ENCODE data around the gene KCNIP3.
"Not testable (repeated sequence)": the region's sequence is repeated elsewhere in the genome, so short reads cannot be mapped to it uniquely, and the experiment has no call there.

KCNIP3 gene

GRCh38 chr2:95296880-95297487 lies at the start of gene KCNIP3:
KCNIP3 (plus strand) TSS chr2:95297347; CDS start chr2:95297439, 92 bp downstream.
- DNase-seq = no peak

DNA sequence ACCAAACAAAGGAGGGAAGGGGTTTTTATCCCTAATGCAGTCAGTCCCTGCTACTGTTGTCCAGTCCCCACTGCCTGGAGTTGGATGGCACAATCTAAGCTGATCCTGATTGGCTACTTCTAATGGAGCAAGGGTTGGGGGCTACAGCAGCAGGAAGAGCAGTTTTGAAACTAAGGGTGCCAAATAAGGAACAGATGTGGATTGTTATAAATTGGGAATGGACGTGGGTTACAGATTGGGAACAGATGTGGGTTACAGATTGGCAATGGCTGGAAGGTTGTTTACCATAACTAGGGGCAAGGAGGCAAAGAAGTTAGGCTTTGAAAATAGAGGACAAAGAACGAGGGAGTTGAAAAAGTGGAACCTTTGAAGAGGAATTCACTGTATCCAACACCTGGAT lies 38.9 kb upstream of the KCNIP3 start:
- no peak for DNase-seq

DNA sequence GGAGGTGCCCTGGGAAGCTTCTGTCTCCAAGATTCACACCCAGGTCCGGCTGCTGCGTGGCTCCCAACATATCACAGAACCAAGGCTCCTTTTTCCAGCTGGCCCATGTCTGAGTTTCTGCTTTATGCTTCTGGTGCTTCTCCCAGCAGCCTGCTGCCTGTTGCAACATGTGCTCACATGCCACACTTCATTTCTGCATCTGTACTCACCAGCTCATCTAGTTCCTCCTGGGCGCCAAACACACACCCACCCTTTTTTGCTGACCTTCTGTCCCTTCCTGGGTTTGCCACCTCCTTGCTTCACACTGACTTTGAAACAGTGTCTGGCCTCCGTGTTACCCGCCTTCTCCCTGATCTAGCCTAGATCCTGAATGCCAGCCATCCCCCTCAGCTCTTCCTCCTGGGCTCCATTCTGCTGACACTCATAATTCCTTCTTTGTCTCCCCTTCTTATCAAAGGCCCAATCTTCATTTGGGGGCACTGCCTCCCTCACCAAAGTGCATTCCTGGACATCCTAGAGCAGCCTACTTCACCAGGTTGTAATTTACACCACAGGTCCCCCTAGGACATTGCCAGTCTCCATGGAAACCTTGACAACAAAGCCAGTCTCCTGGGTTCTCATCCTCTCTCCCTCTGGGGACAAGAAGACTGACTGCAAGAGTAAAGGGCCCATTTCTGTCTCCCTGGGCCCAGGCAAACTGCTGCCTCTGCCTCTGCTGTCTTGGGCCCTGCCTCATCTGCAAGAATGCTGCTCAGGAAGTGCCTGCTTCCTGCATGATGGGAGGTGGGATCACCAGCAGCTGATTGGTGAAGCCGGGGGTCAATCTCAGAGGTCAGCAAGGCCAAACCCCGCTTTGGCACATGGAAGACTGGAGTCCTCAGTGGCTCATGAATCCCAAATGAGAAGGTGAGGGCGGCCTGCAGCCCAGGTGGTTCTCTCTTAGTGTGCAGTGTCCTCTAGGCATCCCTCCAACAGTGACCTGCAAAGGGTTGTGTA lies 36.8 kb upstream of the KCNIP3 start:
- no peak for DNase-seq

GRCh38 chr2:95261602-95262001 lies 35.5 kb upstream of the KCNIP3 start:
- no peak for DNase-seq

DNA sequence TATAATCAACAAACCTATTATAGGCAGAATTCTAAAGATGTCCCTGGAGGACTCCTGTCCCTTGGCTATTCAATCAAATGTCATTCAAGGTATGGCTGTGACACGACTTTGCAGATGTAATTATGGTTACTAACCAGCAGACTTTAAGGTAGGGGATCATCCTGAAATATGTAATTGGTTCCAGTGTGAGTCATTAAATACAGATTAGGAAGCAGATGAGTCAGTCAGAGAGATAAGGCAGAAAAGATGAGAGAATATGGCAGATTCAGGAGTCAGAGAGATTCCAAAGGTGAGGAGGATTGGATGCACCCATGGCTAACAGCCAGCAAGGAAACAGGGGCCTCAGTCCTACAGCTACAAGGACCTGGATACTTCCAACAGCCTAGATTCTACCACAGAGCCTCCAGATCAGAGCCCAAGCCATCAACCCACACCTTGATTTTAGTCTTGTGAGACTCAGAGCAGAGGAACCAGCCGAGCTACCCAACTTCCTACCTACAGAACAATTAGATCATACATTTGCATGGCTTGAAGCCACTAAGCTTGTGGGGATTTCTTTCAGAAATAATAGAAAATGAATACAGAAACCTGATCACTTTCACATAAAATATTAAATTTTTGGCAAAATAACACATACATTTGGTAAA lies 34.1 kb upstream of the KCNIP3 start:
- no peak for DNase-seq

DNA sequence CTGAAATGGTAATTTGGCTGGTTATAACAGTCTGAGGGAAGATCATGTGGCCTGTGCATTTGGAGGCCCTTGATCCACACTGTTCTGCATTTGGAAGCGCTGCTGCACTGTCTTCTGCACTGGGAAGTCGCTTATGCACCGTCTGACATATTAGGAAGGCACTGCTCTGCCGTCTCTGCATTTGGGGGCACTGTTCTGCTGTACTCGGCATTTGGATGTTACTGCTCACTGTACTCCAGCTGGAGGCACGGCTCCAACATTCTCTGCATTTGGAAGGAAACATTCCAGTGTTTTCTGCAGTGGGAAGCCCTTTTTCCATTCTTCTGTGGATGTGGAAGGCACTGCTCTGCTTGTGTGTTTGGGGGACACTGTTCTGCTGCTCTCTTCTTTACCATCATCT lies 32.5 kb upstream of the KCNIP3 start:
- no peak for DNase-seq

DNA sequence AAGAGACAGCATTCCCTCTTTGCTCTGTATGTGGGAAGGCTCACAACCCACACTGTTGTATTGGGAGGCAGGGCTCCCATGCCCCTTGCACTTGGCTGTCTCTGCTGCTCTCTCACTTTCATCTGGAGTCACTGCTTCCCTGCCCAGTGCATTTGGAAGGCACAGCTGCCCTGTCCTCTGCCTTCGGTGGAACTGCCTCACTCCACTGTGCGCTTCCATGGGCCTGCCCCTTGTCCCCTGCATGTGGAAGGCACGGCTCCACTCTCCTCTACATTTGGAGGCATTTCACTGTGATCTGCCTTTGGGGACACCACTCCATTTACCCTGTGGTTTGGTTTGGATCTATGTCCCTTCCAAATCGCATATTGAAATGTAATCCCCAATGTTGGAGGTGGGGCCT lies 32.0 kb upstream of the KCNIP3 start:
- DNase-seq = no peak

GRCh38 chr2:95266781-95267430 lies 30.2 kb upstream of the KCNIP3 start:
- DNase-seq = no peak

- DNase-seq = no peak
These were observed 29.5 kb upstream of the KCNIP3 start for GRCh38 chr2:95267458-95268210.

DNA sequence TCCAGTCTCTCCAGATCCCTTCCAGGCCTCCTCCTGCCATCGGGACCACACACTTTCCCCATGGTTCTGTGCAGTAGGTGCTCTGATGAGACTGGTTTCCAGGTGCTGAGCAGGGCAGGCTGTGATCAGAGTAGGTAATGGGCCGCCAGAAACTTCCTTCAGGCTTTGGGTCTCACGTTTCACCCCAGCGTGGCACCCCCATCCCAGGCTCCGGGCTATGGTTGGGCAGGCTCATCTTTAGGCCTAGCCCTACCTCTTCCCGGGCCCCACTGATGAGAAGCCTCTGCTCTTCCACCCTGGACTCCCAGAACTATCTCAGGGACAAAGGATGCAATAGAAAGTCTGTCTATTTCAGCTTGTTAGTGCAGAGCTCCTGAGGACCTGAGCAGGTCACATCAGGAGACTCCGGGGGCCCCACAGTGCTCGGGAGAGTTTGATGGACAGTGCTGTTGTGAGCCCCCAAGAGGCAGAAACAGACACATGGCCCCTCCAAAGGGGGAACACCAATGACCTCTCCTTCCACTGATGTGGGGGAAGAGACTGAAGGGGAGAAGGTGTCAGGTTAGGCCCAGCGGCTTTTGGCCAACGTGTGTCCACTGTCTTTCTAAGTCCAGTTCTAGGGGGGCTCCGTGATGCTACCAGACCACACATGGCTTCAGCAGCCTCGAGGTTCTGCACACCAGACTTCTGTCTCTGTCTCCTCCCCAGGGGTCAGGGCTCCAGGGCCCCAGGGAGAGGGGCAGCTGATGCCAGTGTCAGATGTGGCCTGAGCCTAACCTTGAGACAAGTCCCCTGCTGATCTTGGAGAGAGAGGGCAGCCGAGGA lies 28.7 kb upstream of the KCNIP3 start:
- no peak for DNase-seq

GRCh38 chr2:95269036-95269680 lies 28.0 kb upstream of the KCNIP3 start:
- no peak for DNase-seq

DNA sequence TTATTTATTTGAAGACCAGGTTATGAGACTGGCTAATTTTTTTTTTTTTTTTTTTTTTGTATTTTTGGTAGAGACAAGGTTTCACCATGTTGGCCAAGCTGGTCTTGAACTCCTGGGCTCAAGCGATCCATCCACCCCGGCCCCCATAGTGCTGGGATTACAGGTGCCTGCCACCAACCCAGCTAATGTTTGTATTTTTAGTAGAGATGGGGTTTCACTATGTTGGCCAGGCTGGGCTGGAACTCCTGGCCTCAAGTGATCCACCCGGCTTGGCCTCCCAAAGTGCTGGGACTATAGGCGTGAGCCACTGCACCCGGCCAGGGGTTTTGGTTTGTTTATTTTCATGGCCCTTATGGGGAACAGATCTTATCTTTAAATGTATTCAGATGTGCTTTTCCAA lies 27.4 kb upstream of the KCNIP3 start:
- DNase-seq = not testable (repeated sequence)

DNA sequence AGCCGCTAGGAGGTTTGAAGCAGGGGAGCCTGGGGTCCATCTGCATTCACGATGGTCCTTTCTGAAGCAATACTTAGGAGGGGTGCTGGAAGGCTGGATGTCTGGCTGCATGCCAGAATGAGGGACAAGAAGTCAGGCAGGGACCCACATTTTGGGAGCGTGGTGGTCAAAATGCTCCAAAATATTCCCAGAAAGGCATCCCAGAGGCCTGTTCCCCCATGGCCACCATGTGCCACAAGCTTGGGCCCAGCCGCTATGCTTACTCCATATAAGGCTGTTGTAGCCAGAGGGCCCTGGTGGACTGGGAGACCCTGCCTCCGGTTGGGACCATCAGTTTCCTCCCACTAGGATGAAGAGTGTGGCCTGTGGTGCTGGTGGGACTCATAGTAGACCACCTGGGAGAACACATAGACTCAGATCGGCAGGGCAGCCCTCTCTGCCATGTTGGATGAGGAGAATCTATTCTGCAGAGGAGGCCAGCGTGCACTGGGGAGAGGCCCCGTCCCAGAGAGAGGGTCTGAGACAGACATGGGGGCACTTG lies 26.5 kb upstream of the KCNIP3 start:
- no peak for DNase-seq

- no peak for DNase-seq
These were observed 25.7 kb upstream of the KCNIP3 start for GRCh38 chr2:95271381-95271971.

GRCh38 chr2:95272299-95272751 lies 24.8 kb upstream of the KCNIP3 start:
- DNase-seq = no peak

- no peak for DNase-seq
These were observed 24.4 kb upstream of the KCNIP3 start for GRCh38 chr2:95272781-95273180.

DNA sequence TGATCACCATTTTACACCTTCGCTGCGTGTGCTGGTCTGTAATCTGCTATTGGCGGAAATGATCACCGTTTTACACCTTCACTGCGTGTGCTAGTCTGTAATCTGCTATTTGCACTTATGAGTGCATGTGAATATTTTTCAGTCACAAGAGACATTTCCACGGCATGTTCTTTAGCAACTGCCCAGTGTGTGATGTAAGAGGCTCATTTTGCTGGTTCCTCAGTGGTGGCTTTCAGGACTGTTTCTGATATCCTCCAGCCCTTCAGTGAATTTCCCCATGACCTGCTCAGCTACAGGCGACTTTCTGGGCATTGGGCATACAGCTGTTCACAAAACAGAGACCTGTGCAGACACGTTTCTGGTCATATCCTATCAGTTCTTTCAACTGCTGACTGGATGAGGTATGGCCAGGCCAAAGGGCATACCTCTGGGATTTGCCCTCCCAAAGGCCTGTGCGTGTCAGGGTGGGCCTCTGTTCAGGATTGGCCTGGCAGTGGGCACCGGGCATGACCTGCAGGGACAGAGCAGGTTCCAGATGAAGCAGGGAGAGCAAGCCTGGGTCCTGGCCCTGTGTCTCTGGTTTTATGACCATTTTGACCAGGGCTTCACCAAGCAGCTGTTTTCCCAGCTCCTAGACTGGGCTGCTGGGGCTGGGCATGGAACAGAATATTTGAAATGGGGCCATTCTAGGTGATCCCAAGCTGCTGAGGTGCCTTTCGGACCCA lies 23.4 kb upstream of the KCNIP3 start:
- no peak for DNase-seq

DNA sequence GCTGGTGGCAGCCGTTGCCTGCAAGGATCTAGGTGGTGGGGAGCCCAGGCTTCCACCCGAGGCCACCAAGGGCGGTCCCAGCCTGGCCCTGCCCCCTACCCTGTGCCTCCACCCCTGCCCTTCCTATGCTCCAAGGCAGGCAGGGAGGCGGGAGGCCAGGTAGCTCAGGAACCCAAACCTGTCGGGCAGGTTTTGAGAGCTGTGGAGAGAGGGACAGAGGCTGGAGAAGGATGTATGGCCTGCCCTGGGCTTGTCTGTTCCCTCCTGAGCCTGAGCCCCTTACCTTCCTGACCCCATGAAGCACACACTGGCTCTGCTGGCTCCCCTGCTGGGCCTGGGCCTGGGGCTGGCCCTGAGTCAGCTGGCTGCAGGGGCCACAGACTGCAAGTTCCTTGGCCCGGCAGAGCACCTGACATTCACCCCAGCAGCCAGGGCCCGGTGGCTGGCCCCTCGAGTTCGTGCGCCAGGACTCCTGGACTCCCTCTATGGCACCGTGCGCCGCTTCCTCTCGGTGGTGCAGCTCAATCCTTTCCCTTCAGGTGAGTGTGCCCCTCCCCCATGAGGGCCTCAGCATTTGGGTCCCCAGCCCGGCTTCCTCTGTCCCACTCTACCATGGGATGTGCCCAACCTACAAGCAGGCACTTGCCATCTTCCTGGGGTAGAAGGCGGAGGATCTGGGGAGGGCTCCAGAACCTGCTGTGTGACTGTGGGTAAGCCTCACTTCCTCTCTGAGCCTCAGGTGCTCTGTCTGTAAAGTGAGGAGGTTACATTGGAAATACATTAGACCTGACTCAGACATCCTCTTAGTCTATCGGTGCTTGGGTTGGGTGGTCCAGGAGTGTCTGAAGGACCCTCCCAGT lies 22.6 kb upstream of the KCNIP3 start, which contains the start of gene PROM2:
TSS of gene PROM2 (plus strand) at position 159 of the 860 bp plus-strand sequence. CDS start at position 296, 137 bp downstream.
- no peak for DNase-seq

Data from hematopoietic multipotent progenitor cell treated with erythropoietin and hydrocortisone succinate and interleukin-3 and kit ligand, for 8 days (in vitro differentiated cells).